ENCODE measurements around the gene TGFBR3. TPM values are rescaled to one million over a fixed set of nuclear protein-coding genes. Genes with fewer than 3 reads are reported as not detected.
"Not testable (repeated sequence)": the region's sequence is repeated elsewhere in the genome, so short reads cannot be mapped to it uniquely, and the experiment has no call there.

TGFBR3 gene
- total RNA-seq, 1 experiment from 2014 or later = 2.3 TPM

GRCh38 chr1:91847851-91848250, 38.1 kb downstream of the TGFBR3 start:
- H3K36me3 ChIP-seq (replicated peaks; ENCODE audit: control insufficient read depth, insufficient read depth, low read length) = no peaks in the 10 kb centered on the region
- no peak for DNase-seq
- no peak overlapping the region for H3K4me3 ChIP-seq (ENCODE audit: insufficient read depth, low read depth, low read length)

GRCh38 chr1:91846639-91847013, 39.3 kb downstream of the TGFBR3 start:
- no peak overlapping the region for H3K4me3 ChIP-seq (ENCODE audit: insufficient read depth, low read depth, low read length)
- no peaks in the 10 kb centered on the region for H3K27me3 ChIP-seq (ENCODE audit: control insufficient read depth, insufficient read depth, low read length)
- DNase-seq = no peak
- H3K36me3 ChIP-seq (replicated peaks; ENCODE audit: control insufficient read depth, insufficient read depth, low read length) = no peaks in the 10 kb centered on the region

More at GRCh38 chr1:91847851-91848250, 38.1 kb downstream of the TGFBR3 start:
- no peaks in the 10 kb centered on the region for H3K27me3 ChIP-seq (ENCODE audit: control insufficient read depth, insufficient read depth, low read length)

- DNase-seq = no peak
- Histone ChIP-seq H3K27me3 (ENCODE audit: control insufficient read depth, insufficient read depth, low read length) (no peaks in the 10 kb centered on the region), H3K4me3 (ENCODE audit: insufficient read depth, low read depth, low read length) (no peak overlapping the region), H3K36me3 (replicated peaks; ENCODE audit: control insufficient read depth, insufficient read depth, low read length) (no peaks in the 10 kb centered on the region)
These were observed 39.8 kb downstream of the TGFBR3 start for GRCh38 chr1:91846007-91846638.

- no peak for DNase-seq
- Histone ChIP-seq H3K27me3 (ENCODE audit: control insufficient read depth, insufficient read depth, low read length) (no peaks in the 10 kb centered on the region), H3K4me3 (ENCODE audit: insufficient read depth, low read depth, low read length) (no peak overlapping the region), H3K36me3 (replicated peaks; ENCODE audit: control insufficient read depth, insufficient read depth, low read length) (no peaks in the 10 kb centered on the region)
These were observed 41.0 kb downstream of the TGFBR3 start for GRCh38 chr1:91844862-91845528.

GRCh38 chr1:91843843-91844242, 42.1 kb downstream of the TGFBR3 start:
- H3K4me3 ChIP-seq (ENCODE audit: insufficient read depth, low read depth, low read length) = no peak overlapping the region
- H3K27me3 ChIP-seq (ENCODE audit: control insufficient read depth, insufficient read depth, low read length) = no peaks in the 10 kb centered on the region
- H3K36me3 ChIP-seq (replicated peaks; ENCODE audit: control insufficient read depth, insufficient read depth, low read length) = no peaks in the 10 kb centered on the region

GRCh38 chr1:91842563-91842962, 43.4 kb downstream of the TGFBR3 start:
- H3K4me3 ChIP-seq (ENCODE audit: insufficient read depth, low read depth, low read length) = no peak overlapping the region
- no peaks in the 10 kb centered on the region for H3K27me3 ChIP-seq (ENCODE audit: control insufficient read depth, insufficient read depth, low read length)
- no peak for DNase-seq

More at GRCh38 chr1:91843843-91844242, 42.1 kb downstream of the TGFBR3 start:
- no peak for DNase-seq

GRCh38 chr1:91842056-91842455, 43.9 kb downstream of the TGFBR3 start:
- no peak for DNase-seq
- H3K4me3 ChIP-seq (ENCODE audit: insufficient read depth, low read depth, low read length) = no peak overlapping the region
- H3K36me3 ChIP-seq (replicated peaks; ENCODE audit: control insufficient read depth, insufficient read depth, low read length) = no peaks in the 10 kb centered on the region
- H3K27me3 ChIP-seq (ENCODE audit: control insufficient read depth, insufficient read depth, low read length) = no peaks in the 10 kb centered on the region

More at GRCh38 chr1:91842563-91842962, 43.4 kb downstream of the TGFBR3 start:
- no peaks in the 10 kb centered on the region for H3K36me3 ChIP-seq (replicated peaks; ENCODE audit: control insufficient read depth, insufficient read depth, low read length)

GRCh38 chr1:91840276-91840675, 45.7 kb downstream of the TGFBR3 start:
- H3K27me3 ChIP-seq (ENCODE audit: control insufficient read depth, insufficient read depth, low read length); DNase-seq; H3K4me3 ChIP-seq (ENCODE audit: insufficient read depth, low read depth, low read length); H3K36me3 ChIP-seq (replicated peaks; ENCODE audit: control insufficient read depth, insufficient read depth, low read length): not testable (repeated sequence)

DNA sequence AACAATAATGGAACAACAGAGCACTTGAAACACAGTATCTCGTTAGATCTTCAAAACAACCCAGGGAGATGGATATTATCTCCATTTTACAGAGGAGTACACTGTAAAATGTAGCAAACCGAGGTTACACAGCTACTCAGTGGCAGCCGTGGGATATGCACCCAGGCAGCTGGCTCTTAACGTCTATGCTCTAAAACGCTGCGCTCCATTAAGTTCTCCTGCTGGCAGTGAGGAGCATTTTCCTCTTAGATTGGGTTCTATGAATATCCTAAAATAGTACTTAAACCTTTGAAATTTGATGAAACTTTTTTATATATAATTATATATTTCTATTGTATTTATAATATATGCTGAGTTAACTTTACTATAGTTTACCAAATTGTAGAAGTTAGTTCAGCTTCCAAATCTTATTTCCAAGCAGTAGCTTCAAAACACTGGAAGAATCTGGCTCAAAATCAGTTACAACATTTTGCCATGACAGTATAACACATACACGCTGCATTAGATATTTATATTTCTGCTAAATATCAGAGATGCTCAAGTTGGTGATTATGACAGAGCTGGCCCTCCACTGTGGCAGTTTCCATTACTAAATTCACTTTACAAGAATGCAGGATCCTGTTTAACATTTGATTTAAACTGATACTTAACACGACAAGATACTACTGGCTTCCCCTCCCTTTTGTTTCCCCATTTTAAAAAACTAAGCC, 49.5 kb downstream of the TGFBR3 start:
- Histone ChIP-seq H3K27me3 (ENCODE audit: control insufficient read depth, insufficient read depth, low read length) (no peaks in the 10 kb centered on the region), H3K36me3 (replicated peaks; ENCODE audit: control insufficient read depth, insufficient read depth, low read length) (no peaks in the 10 kb centered on the region), H3K4me3 (ENCODE audit: insufficient read depth, low read depth, low read length) (no peak overlapping the region)
- DNase-seq = no peak

DNA sequence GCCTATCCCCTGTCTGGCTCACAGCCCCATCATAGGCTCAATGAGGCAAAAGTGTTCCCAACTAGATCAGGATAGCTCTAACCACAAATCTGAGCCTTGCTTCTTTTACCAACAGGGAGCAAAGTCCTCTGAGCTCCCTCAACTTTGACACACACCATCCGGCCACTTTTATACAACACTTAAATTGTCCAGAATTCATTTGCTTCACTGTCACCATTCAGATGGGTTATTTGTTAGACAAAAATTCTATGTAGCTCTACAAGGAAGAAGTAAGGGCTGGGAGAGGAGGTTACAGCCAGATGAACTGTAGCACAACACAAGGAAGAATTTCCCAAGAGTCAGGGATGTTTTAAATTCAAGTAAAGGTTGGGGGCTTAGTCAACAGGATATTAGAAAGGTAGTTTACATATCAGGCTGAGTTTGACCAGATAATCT, 50.8 kb downstream of the TGFBR3 start:
- DNase-seq = no peak
- no peaks in the 10 kb centered on the region for H3K36me3 ChIP-seq (replicated peaks; ENCODE audit: control insufficient read depth, insufficient read depth, low read length)
- no peaks in the 10 kb centered on the region for H3K27me3 ChIP-seq (ENCODE audit: control insufficient read depth, insufficient read depth, low read length)
- H3K4me3 ChIP-seq (ENCODE audit: insufficient read depth, low read depth, low read length) = no peak overlapping the region

GRCh38 chr1:91834549-91834948, 51.4 kb downstream of the TGFBR3 start:
- not testable (repeated sequence) for DNase-seq; H3K27me3 ChIP-seq (ENCODE audit: control insufficient read depth, insufficient read depth, low read length)

DNA sequence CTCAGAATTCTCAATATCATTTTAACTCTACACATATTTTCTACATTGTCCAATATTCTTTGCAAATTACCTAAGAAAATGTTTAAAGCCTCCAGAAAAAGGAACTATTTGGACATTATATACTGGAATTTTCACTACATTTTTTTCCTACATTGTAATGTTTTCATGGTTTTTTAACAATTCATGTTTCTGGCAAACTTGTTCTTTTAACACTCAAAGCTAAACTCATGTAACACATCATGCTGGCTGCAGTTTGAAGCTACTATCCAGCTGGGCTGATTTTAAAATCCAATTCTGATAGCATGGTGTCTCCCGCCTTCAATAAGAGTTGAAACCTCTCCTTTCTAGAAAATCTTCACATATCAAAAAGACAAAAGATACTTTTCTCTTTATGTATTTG, 52.0 kb downstream of the TGFBR3 start:
- no peaks in the 10 kb centered on the region for H3K27me3 ChIP-seq (ENCODE audit: control insufficient read depth, insufficient read depth, low read length)
- H3K36me3 ChIP-seq (replicated peaks; ENCODE audit: control insufficient read depth, insufficient read depth, low read length) = no peaks in the 10 kb centered on the region
- no peak overlapping the region for H3K4me3 ChIP-seq (ENCODE audit: insufficient read depth, low read depth, low read length)
- no peak for DNase-seq

More at GRCh38 chr1:91834549-91834948, 51.4 kb downstream of the TGFBR3 start:
- H3K36me3 ChIP-seq (replicated peaks; ENCODE audit: control insufficient read depth, insufficient read depth, low read length); H3K4me3 ChIP-seq (ENCODE audit: insufficient read depth, low read depth, low read length): not testable (repeated sequence)

DNA sequence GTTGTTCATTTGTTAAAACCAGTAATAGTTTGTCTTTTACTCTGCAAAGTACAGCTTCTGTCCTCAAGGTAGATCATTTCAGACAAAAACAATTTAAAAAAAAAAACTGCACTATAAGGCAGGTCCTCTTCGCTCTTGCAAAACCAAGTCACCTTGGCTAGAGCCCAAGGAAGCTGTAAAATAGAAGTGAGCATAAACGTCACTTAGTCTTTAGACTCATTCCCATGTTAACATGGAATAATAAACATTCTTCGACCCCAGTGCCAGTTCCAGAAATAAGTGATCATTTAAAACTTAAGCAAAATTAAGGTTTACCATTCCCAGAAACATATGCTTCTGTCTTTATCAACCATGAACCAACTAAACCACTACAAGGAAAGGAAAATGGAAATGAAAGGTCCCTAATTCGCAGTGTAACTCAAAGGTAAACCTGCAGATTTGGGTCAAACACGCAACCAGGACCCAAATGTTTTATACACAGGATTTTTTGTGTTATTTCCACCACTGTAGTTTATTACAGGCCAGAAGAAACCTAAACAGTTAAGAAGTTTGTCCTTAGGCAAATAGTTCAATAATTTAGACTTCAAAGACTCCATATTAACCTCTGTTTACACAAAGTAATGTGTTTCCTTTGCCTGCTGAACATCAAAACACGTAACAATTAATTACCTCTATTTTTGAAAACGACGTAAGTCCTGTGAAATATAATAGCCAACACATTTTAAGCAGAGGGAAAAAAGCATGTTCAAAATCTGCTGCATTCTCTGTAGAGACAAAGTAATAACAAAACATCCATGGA, 54.6 kb downstream of the TGFBR3 start:
- Histone ChIP-seq H3K36me3 (replicated peaks; ENCODE audit: control insufficient read depth, insufficient read depth, low read length) (no peaks in the 10 kb centered on the region), H3K27me3 (ENCODE audit: control insufficient read depth, insufficient read depth, low read length) (no peaks in the 10 kb centered on the region), H3K4me3 (ENCODE audit: insufficient read depth, low read depth, low read length) (no peak overlapping the region)
- no peak for DNase-seq
